Vagina (tissue), 2 donors: ENCODE measurements around the gene SREK1.

ENCODE experiments used
- POLR2A ChIP-seq, 2 donors: fragments of 450-650 bp; IDR thresholded peaks; one replicate each; pipeline ENCODE4 v1.6.1; 2017; ENCODE audit warnings: antibody characterized with exemption in 2 of 2, mild to moderate bottlenecking in 2 of 2, moderate library complexity in 2 of 2
- TF ChIP-seq, protein P1 (sequence below), 3 experiments: fragments of 450-650 bp in 2 of 3; fragments of 200-600 bp in 1 of 3; sonication (generic) in 1 of 3; IDR thresholded peaks; one replicate each; pipeline ENCODE4 v1.5.1; 2017 to 2019; ENCODE audit warnings: antibody characterized with exemption in 3 of 3, mild to moderate bottlenecking in 2 of 3, moderate library complexity in 2 of 3

DNA sequence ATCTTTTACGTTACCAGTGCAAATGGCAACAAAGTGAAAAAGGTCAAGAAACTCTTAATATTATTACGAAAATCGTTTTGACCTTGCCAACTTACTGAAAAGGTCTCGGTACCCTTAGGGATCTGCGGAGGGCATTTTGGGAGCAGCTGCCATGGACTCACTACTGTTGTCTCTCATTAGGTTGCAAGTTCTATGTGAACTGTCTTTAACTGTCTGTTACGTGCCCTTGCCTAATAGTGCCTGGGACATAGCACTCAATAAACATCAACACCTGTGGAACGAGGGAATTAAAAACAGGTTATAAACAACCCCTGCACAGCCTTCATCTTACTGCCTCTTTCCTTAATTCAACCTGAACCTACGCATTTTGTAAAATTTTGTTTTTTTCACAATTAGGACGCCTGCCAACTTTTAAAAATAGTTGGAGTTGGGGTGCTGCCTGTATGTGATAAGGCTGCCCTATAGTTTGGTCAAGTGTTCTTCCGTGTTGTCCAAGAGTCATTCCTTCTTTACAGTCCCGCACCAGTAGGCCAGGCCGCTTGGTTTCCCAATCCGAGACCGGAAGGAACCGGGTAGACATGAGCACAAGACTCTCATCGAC is 527 bp upstream of the SREK1 start:
- TF ChIP-seq, protein P1, sequence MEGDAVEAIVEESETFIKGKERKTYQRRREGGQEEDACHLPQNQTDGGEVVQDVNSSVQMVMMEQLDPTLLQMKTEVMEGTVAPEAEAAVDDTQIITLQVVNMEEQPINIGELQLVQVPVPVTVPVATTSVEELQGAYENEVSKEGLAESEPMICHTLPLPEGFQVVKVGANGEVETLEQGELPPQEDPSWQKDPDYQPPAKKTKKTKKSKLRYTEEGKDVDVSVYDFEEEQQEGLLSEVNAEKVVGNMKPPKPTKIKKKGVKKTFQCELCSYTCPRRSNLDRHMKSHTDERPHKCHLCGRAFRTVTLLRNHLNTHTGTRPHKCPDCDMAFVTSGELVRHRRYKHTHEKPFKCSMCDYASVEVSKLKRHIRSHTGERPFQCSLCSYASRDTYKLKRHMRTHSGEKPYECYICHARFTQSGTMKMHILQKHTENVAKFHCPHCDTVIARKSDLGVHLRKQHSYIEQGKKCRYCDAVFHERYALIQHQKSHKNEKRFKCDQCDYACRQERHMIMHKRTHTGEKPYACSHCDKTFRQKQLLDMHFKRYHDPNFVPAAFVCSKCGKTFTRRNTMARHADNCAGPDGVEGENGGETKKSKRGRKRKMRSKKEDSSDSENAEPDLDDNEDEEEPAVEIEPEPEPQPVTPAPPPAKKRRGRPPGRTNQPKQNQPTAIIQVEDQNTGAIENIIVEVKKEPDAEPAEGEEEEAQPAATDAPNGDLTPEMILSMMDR (IDR thresholded peaks at IDR 0.05), result no peak
- no peak for TF ChIP-seq POLR2A (IDR thresholded peaks at IDR 0.05)
